Keratinocyte (primary cell): ENCODE data around the gene ULK4. TPM values are rescaled to one million over a fixed set of nuclear protein-coding genes. Genes with fewer than 3 reads are reported as not detected.

ENCODE experiments used
- DNase-seq: peaks from one replicate; pipeline ENCODE4 v3.0.0-alpha.2; 2011; ENCODE audit warnings: low read depth, missing footprints, low spot score
- FAIRE-seq: peaks from 2 replicates; lab custom pipeline; 2011; peaks lifted over from hg19 to GRCh38; lab: Jason Lieb, UNC
- H2AFZ ChIP-seq: 2 replicates; pipeline ENCODE4 v1.6.0; 2012; ENCODE audit warnings: low read length, control low read depth, inconsistent platforms; ENCODE audit not compliant: control insufficient read depth
- H3K27ac ChIP-seq: 2 replicates; pipeline ENCODE4 v1.5.1; 2011; ENCODE audit warnings: low read length; ENCODE audit not compliant: control insufficient read depth, insufficient read depth
- H3K27me3 ChIP-seq: 3 replicates; pipeline ENCODE4 v1.6.0; 2011; ENCODE audit warnings: low read length; ENCODE audit not compliant: control insufficient read depth, insufficient read depth; ENCODE audit errors: extremely low read depth
- H3K36me3 ChIP-seq, 2 experiments: 2 replicates in 1 of 2; 3 replicates in 1 of 2; pipeline ENCODE4 v1.5.1; 2011; ENCODE audit warnings: low read length in 2 of 2, mild to moderate bottlenecking in 1 of 2; ENCODE audit not compliant: control insufficient read depth in 2 of 2, insufficient read depth in 2 of 2; ENCODE audit errors: extremely low read depth in 1 of 2
- H3K4me1 ChIP-seq: 3 replicates; pipeline ENCODE4 v1.5.1; 2011; ENCODE audit warnings: low read length; ENCODE audit not compliant: control insufficient read depth, insufficient read depth; ENCODE audit errors: extremely low read depth
- H3K4me2 ChIP-seq: 3 replicates; pipeline ENCODE4 v1.6.0; 2011; ENCODE audit warnings: low read depth, low read length; ENCODE audit not compliant: control insufficient read depth, insufficient read depth; ENCODE audit errors: extremely low read depth
- H3K4me3 ChIP-seq, 3 experiments: fragments of 200-600 bp in 1 of 3; sonication (generic) in 1 of 3; 2 replicates in 2 of 3; 3 replicates in 1 of 3; pipeline ENCODE4 v1.5.1; 2011 to 2016; ENCODE audit warnings: low read length in 3 of 3, mild to moderate bottlenecking in 3 of 3, control low read depth in 2 of 3, inconsistent platforms in 1 of 3, low read depth in 1 of 3, mixed read lengths in 1 of 3, mixed run types in 1 of 3, moderate library complexity in 1 of 3; ENCODE audit not compliant: control insufficient read depth in 2 of 3, insufficient read depth in 2 of 3; ENCODE audit errors: extremely low read depth in 1 of 3
- H3K79me2 ChIP-seq: 2 replicates; pipeline ENCODE4 v1.6.0; 2012; ENCODE audit warnings: low read length; ENCODE audit not compliant: control insufficient read depth, insufficient read depth
- H3K9ac ChIP-seq: 3 replicates; pipeline ENCODE4 v1.6.0; 2011; ENCODE audit warnings: low read length; ENCODE audit not compliant: control insufficient read depth, insufficient read depth; ENCODE audit errors: extremely low read depth
- H3K9me1 ChIP-seq: 3 replicates; pipeline ENCODE4 v1.6.0; 2011; ENCODE audit warnings: low read length; ENCODE audit not compliant: control insufficient read depth, insufficient read depth; ENCODE audit errors: extremely low read depth
- H3K9me3 ChIP-seq: 2 replicates; pipeline ENCODE4 v1.5.1; 2012; ENCODE audit warnings: low read depth, low read length; ENCODE audit not compliant: control insufficient read depth
- H4K20me1 ChIP-seq: 3 replicates; pipeline ENCODE4 v1.6.0; 2011; ENCODE audit warnings: low read length; ENCODE audit not compliant: control insufficient read depth, insufficient read depth; ENCODE audit errors: extremely low read depth
- CTCF ChIP-seq, 3 experiments: IDR thresholded peaks in 1 of 3; conservative IDR thresholded peaks in 1 of 3; optimal IDR thresholded peaks in 1 of 3; 2 replicates in 2 of 3; 3 replicates in 1 of 3; pipeline versions ENCODE3 to v1.5.1; 2011; ENCODE audit warnings: low read length in 3 of 3, mild to moderate bottlenecking in 3 of 3, moderate library complexity in 2 of 3, control low read depth in 1 of 3, inconsistent platforms in 1 of 3; ENCODE audit not compliant: insufficient read depth in 2 of 3; ENCODE audit errors: extremely low read depth in 1 of 3
- EZH2 ChIP-seq: IDR thresholded peaks from one replicate; pipeline ENCODE4 v1.6.1; 2012; ENCODE audit warnings: inconsistent platforms, mild to moderate bottlenecking, low read length, moderate library complexity
- dilution Hi-C: fragments of 300-500 bp; cut with MboI; formaldehyde crosslinking; loops from one replicate; pipeline ENCODE4 v1.7.0; 2020; ENCODE audit warnings: low sequenced_read_pairs; ENCODE audit not compliant: extremely low pct_ligation_motif_present
- polyA plus RNA-seq, 5 experiments: library from polyadenylated mRNA; depleted of rRNA in 3 of 5; stranded (reverse) in 3 of 5; stranded (forward) in 1 of 5; unstranded in 1 of 5; fragments of >200 nt; gene quantifications; 1 replicate in 1 of 5; 2 replicates in 3 of 5; 3 replicates in 1 of 5; pipeline versions ENCODE4 v1.2.1 to v1.2.3, GENCODE V29; 2011 to 2012; ENCODE audit warnings: missing spikeins in 2 of 5, low read depth in 1 of 5, low replicate concordance in 1 of 5

Gene ULK4
- polyA plus RNA-seq, 1 donor (not counting 4 experiments of a cell fraction or from before 2014, with no cell fraction given): 6.1 TPM

GRCh38 chr3:41219424-41219823 lies 742.5 kb downstream of the ULK4 start:
- DNase-seq (no peak), FAIRE-seq (no peak)
- dilution Hi-C loops: no loop called here
- TF ChIP-seq EZH2 (no peak), CTCF (optimal IDR thresholded peaks at IDR 0.05 in 1 of 3, IDR thresholded peaks at IDR 0.05 in 1 of 3, conservative IDR thresholded peaks at IDR 0.05 in 1 of 3; ENCODE audit: extremely low read depth in 1 of 3, insufficient read depth in 2 of 3, low read length in 3 of 3) (no peak)
- Histone ChIP-seq H3K4me3 (no peak overlapping the region), H3K27ac (no peak overlapping the region), H3K9me3 (no peaks in the 10 kb centered on the region), H3K9me1 (no peaks in the 10 kb centered on the region), H3K27me3 (no peaks in the 10 kb centered on the region), H4K20me1 (peaks cover 50% of the 10 kb centered on the region), H3K4me2 (no peak overlapping the region), H3K4me1 (peaks cover 6% of the 10 kb centered on the region), H3K36me3 (peaks cover 0 to 5% of the 10 kb centered on the region in 2 experiments), H3K9ac (no peak overlapping the region), H3K79me2 (peaks cover 99% of the 10 kb centered on the region), H2AFZ (no peak overlapping the region)

- no peak overlapping the region for H3K9ac ChIP-seq
- peaks cover 47% of the 10 kb centered on the region for H4K20me1 ChIP-seq
- H3K4me3 ChIP-seq: no peak overlapping the region
- H3K9me3 ChIP-seq: no peaks in the 10 kb centered on the region
- peaks cover 13% of the 10 kb centered on the region for H3K4me1 ChIP-seq
- TF ChIP-seq EZH2 (no peak), CTCF (optimal IDR thresholded peaks at IDR 0.05 in 1 of 3, IDR thresholded peaks at IDR 0.05 in 1 of 3, conservative IDR thresholded peaks at IDR 0.05 in 1 of 3; ENCODE audit: extremely low read depth in 1 of 3, insufficient read depth in 2 of 3, low read length in 3 of 3) (no peak)
- dilution Hi-C loops: no loop called here
- H3K27me3 ChIP-seq: no peaks in the 10 kb centered on the region
- peaks cover 4% of the 10 kb centered on the region for H3K9me1 ChIP-seq
- no peak overlapping the region for H3K27ac ChIP-seq
- FAIRE-seq (no peak), DNase-seq (no peak)
- peaks cover 100% of the 10 kb centered on the region for H3K79me2 ChIP-seq
- no peak overlapping the region for H3K4me2 ChIP-seq
- no peaks in the 10 kb centered on the region for H3K36me3 ChIP-seq
- no peak overlapping the region for H2AFZ ChIP-seq
Observed at GRCh38 chr3:41216993-41217392, 744.9 kb downstream of the ULK4 start.
